ENCODE measurements around the gene CHCHD6.

DNA sequence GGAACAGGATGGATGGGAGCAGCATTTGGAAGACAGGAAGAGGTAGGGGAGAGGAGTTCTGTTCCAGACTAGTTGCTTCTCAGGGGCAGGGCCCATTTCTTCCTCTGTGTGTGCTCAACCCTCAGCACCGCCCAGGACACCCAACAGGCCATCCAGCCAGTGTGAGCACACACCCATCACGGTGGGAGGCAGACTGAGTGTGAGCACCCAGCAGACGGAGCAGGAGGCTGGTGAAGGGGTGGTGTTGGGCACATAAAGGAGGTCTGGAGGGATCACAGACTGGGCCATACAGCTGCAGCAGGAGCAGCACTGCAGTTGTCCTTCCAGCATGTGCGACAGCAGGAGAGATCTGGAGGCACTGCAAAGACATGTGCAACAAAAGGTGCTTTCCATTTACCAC, 190.4 kb downstream of the CHCHD6 start:
- TF ChIP-seq CEBPB (IDR thresholded peaks at IDR 0.05; ENCODE audit: low read depth) (no peak), ELF1 (IDR thresholded peaks at IDR 0.05; ENCODE audit: borderline replicate concordance, low read depth) (no peak), POLR2AphosphoS5 (IDR thresholded peaks at IDR 0.05; ENCODE audit: low read depth, low read length) (no peak), POLR2A (IDR thresholded peaks at IDR 0.05; ENCODE audit: borderline replicate concordance, extremely low read depth, insufficient read depth, insufficient read length) (no peak), EZH2 (IDR thresholded peaks at IDR 0.05) (no peak), YY1 (IDR thresholded peaks at IDR 0.05; ENCODE audit: extremely low read depth, insufficient replicate concordance, low read depth, low read length) (no peak), FOSL1 (IDR thresholded peaks at IDR 0.05; ENCODE audit: low read depth) (no peak), RAD21 (IDR thresholded peaks at IDR 0.05; ENCODE audit: low read depth) (no peak), ZNF274 (IDR thresholded peaks at IDR 0.05; ENCODE audit: low read depth, low read length) (no peak)
- TF ChIP-seq, protein P1, sequence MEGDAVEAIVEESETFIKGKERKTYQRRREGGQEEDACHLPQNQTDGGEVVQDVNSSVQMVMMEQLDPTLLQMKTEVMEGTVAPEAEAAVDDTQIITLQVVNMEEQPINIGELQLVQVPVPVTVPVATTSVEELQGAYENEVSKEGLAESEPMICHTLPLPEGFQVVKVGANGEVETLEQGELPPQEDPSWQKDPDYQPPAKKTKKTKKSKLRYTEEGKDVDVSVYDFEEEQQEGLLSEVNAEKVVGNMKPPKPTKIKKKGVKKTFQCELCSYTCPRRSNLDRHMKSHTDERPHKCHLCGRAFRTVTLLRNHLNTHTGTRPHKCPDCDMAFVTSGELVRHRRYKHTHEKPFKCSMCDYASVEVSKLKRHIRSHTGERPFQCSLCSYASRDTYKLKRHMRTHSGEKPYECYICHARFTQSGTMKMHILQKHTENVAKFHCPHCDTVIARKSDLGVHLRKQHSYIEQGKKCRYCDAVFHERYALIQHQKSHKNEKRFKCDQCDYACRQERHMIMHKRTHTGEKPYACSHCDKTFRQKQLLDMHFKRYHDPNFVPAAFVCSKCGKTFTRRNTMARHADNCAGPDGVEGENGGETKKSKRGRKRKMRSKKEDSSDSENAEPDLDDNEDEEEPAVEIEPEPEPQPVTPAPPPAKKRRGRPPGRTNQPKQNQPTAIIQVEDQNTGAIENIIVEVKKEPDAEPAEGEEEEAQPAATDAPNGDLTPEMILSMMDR (IDR thresholded peaks at IDR 0.05 in 2 of 3, conservative IDR thresholded peaks at IDR 0.05 in 1 of 3; ENCODE audit: borderline replicate concordance in 1 of 3, insufficient read depth in 1 of 3, low read depth in 2 of 3, low read length in 2 of 3): no peak
- TF ChIP-seq, protein P2, sequence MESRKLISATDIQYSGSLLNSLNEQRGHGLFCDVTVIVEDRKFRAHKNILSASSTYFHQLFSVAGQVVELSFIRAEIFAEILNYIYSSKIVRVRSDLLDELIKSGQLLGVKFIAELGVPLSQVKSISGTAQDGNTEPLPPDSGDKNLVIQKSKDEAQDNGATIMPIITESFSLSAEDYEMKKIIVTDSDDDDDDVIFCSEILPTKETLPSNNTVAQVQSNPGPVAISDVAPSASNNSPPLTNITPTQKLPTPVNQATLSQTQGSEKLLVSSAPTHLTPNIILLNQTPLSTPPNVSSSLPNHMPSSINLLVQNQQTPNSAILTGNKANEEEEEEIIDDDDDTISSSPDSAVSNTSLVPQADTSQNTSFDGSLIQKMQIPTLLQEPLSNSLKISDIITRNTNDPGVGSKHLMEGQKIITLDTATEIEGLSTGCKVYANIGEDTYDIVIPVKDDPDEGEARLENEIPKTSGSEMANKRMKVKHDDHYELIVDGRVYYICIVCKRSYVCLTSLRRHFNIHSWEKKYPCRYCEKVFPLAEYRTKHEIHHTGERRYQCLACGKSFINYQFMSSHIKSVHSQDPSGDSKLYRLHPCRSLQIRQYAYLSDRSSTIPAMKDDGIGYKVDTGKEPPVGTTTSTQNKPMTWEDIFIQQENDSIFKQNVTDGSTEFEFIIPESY (IDR thresholded peaks at IDR 0.05; ENCODE audit: extremely low read depth, insufficient replicate concordance, low read length): no peak
- TF ChIP-seq, protein P3, sequence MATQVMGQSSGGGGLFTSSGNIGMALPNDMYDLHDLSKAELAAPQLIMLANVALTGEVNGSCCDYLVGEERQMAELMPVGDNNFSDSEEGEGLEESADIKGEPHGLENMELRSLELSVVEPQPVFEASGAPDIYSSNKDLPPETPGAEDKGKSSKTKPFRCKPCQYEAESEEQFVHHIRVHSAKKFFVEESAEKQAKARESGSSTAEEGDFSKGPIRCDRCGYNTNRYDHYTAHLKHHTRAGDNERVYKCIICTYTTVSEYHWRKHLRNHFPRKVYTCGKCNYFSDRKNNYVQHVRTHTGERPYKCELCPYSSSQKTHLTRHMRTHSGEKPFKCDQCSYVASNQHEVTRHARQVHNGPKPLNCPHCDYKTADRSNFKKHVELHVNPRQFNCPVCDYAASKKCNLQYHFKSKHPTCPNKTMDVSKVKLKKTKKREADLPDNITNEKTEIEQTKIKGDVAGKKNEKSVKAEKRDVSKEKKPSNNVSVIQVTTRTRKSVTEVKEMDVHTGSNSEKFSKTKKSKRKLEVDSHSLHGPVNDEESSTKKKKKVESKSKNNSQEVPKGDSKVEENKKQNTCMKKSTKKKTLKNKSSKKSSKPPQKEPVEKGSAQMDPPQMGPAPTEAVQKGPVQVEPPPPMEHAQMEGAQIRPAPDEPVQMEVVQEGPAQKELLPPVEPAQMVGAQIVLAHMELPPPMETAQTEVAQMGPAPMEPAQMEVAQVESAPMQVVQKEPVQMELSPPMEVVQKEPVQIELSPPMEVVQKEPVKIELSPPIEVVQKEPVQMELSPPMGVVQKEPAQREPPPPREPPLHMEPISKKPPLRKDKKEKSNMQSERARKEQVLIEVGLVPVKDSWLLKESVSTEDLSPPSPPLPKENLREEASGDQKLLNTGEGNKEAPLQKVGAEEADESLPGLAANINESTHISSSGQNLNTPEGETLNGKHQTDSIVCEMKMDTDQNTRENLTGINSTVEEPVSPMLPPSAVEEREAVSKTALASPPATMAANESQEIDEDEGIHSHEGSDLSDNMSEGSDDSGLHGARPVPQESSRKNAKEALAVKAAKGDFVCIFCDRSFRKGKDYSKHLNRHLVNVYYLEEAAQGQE (IDR thresholded peaks at IDR 0.05; ENCODE audit: low read depth): no peak
- TF ChIP-seq, protein P4, sequence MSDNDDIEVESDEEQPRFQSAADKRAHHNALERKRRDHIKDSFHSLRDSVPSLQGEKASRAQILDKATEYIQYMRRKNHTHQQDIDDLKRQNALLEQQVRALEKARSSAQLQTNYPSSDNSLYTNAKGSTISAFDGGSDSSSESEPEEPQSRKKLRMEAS (IDR thresholded peaks at IDR 0.05): no peak

Measured in HCT116 (cell line).